GM19035 (cell line): Measurements from ENCODE around the gene PIP5K1C.

ENCODE experiments used
- ATAC-seq: cut with Tn5 transposase; IDR thresholded peaks from one replicate; pipeline ENCODE4 v1.9.1; 2021; ENCODE audit not compliant: unreplicated experiment

PIP5K1C gene

GRCh38 chr19:3700242-3701032 lies at the start of gene PIP5K1C:
Gene PIP5K1C, minus strand, starts transcription at chr19:3700468. Its CDS starts 78 bp downstream, at chr19:3700390.
- peak; percentile 82 for ATAC-seq

GRCh38 chr19:3748965-3749364 lies 48.7 kb upstream of the PIP5K1C start:
- no peak for ATAC-seq

GRCh38 chr19:3746371-3747056 lies 46.2 kb upstream of the PIP5K1C start:
- no peak for ATAC-seq

GRCh38 chr19:3745363-3746045 lies 45.2 kb upstream of the PIP5K1C start:
- no peak for ATAC-seq

GRCh38 chr19:3743486-3743885 lies 43.2 kb upstream of the PIP5K1C start:
- ATAC-seq = no peak

GRCh38 chr19:3740431-3740830 lies 40.2 kb upstream of the PIP5K1C start:
- no peak for ATAC-seq

- ATAC-seq = no peak
Measured at GRCh38 chr19:3738477-3739220, 38.4 kb upstream of the PIP5K1C start.

GRCh38 chr19:3737487-3738205 lies 37.4 kb upstream of the PIP5K1C start:
- no peak for ATAC-seq

GRCh38 chr19:3736106-3736724 lies 35.9 kb upstream of the PIP5K1C start:
- ATAC-seq = no peak

GRCh38 chr19:3734310-3734600 lies 34.0 kb upstream of the PIP5K1C start:
- no peak for ATAC-seq

GRCh38 chr19:3733549-3734309 lies 33.5 kb upstream of the PIP5K1C start:
- no peak for ATAC-seq

GRCh38 chr19:3732108-3732507 lies 31.8 kb upstream of the PIP5K1C start:
- no peak for ATAC-seq

GRCh38 chr19:3730457-3730958 lies 30.2 kb upstream of the PIP5K1C start:
- ATAC-seq = no peak

GRCh38 chr19:3725640-3726310 lies 25.5 kb upstream of the PIP5K1C start:
- ATAC-seq = no peak

- ATAC-seq = no peak
Measured at GRCh38 chr19:3725121-3725520, 24.9 kb upstream of the PIP5K1C start.

- no peak for ATAC-seq
Measured at GRCh38 chr19:3723883-3724282, 23.6 kb upstream of the PIP5K1C start.

- ATAC-seq = no peak
Measured at GRCh38 chr19:3723110-3723488, 22.8 kb upstream of the PIP5K1C start.

- ATAC-seq = no peak
Measured at GRCh38 chr19:3722443-3723109, 22.3 kb upstream of the PIP5K1C start.
